LNCAP (cell line): Measurements from ENCODE around the gene TOP2A.

ENCODE experiments used
- TF ChIP-seq, protein P1 (sequence below): fragments of 450-650 bp; IDR thresholded peaks from 2 replicates; pipeline ENCODE4 v1.5.1; 2017; ENCODE audit warnings: mild to moderate bottlenecking

Gene TOP2A

DNA sequence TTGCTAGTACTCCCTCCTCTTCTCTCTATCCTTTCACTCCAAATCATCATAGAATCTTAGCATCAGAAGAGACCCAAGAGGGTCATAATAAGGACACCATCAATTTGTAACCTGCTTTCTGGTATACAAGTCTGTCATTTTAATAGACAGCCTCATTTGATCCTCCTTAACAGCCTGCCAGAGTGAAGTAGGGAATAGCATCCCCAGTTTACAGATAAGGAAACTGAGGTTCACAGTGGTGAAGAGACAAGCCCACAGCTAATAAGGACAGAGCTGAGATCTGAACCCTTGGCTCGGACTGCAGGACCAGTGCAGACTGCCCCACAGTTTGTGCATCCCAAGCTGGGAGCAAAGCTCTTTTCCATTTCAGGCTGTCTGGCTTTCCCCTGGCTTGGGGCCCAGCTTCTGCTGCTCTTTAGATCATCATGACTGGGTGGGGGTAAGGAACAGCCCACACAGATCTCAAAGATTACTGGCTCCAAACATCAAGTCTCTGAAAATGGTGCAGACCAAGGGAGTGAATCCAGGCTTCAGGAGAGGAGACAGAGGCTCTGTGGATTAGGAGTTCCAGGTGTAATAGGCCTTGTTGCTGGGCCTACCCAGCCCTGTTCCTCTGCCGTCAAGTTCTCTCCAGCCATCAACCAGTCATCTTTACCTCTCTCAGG lies 15.3 kb upstream of the TOP2A start:
- TF ChIP-seq, protein P1, sequence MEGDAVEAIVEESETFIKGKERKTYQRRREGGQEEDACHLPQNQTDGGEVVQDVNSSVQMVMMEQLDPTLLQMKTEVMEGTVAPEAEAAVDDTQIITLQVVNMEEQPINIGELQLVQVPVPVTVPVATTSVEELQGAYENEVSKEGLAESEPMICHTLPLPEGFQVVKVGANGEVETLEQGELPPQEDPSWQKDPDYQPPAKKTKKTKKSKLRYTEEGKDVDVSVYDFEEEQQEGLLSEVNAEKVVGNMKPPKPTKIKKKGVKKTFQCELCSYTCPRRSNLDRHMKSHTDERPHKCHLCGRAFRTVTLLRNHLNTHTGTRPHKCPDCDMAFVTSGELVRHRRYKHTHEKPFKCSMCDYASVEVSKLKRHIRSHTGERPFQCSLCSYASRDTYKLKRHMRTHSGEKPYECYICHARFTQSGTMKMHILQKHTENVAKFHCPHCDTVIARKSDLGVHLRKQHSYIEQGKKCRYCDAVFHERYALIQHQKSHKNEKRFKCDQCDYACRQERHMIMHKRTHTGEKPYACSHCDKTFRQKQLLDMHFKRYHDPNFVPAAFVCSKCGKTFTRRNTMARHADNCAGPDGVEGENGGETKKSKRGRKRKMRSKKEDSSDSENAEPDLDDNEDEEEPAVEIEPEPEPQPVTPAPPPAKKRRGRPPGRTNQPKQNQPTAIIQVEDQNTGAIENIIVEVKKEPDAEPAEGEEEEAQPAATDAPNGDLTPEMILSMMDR = no peak

DNA sequence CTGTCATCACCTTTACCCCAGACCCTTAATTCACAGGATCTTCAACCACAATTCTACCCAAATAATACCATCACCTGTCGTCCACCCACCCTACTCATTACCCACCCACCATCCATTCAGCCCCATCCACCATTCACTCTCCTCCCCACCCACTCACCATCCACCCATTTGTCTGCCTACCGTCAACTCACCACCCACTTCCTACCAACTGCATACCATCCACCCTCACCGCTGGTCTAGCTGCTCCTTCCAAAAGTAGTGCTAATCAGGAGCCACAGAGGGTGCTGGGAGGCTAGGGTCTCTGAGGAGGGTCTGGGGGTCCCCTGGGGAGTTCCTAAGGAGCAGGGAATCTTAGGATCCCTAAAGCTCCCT lies 13.5 kb upstream of the TOP2A start:
- TF ChIP-seq, protein P1 = no peak

DNA sequence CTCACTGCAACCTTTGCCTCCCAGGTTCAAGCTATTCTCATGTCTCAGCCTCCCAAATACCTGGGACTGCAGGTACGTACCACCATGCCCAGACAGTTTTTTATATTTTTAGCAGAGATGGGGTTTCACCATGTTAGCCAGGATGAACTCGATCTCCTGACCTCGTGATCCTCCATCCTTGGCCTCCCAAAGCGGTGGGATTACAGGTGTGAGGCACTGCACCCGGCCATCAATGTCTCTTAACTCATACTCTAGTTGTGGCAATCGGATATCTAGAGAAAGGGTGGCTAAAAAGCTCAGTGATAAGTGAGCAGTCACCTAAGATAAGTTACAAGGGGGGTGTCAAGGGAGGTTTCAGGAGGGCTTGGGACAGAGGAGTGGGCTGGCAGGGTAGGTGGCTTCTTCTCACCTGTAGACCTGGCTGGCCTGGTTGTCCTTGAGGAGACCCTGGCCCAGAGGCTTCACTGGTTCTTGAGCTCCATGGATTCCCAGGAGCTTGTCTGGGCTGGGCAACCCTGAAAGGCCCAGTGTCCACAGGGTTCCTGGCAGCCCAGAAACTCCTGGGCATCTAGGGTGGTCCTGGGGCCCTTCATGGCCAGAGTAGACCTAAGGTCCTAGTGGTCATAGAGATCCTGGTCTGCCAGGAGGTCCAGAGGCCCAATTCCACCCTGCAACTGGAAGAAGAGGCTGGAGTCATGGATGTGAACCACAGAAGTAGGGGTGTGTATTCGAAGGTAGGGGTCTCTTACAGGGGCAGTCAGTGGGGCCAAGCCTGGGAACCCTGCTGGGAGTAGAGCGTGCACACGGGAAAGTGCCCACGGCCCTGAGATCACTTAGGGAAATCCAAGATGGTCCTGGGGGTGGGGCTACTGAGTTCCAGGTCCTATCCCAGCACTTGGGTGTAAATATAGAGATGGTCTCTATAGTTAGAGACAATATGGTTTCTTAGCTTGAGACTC lies 12.9 kb upstream of the TOP2A start:
- TF ChIP-seq, protein P1 = no peak

- TF ChIP-seq, protein P1 = no peak
These were observed 9.4 kb upstream of the TOP2A start for GRCh38 chr17:40427002-40427491.

DNA sequence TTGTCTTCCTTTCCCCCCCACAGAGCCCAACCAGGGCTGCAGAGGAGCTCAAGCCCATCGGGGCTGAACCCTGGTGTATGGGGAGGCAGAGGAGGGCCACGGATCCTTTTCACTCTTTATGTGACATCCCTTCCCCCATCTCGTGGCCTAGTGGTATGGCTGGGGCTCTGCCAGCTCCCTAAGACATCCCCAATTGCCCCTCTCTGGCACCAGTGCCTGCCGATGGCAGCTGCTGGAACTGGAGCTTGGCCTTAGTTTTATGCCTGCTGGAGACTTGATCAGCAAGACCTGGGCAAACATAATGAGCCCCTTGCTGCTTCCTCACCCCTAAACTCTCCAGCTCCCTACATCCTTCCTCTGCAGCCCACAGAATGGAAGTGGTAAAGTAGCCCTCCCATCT lies 8.0 kb upstream of the TOP2A start:
- TF ChIP-seq, protein P1 = no peak

DNA sequence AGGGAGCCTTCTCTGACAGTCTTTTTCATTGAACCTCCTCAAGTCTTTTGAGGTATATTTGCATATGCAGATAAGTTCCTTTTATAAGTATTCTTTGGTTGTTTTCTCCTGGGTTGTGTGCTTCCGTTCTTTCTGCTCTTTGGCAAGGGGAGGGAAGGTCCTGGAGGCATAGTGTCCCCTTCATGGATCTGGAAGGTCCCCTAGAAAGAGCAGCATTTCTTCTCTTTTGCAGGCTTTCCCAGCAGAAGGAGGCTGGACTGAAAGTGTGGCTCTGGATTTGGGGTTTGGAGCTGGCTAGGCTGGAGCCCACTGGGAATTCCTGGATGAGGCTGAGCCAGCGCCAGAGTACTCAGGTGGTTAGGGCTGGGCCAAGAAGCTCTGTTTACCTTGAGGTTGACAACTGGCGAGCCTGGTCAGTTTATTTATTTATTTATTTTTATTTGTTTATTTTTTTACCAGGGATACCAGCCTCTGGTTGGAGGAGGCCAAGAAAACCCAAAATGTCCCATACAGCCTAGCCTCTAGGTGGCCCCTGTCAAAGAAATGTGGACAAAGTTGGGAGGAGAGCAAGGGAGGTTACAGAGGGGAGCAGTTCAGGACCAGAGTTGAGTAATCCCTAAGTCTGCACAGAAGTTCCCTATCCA lies 5.4 kb upstream of the TOP2A start:
- TF ChIP-seq, protein P1 = peak; percentile 54; the same call in 1 of the 2 replicates

DNA sequence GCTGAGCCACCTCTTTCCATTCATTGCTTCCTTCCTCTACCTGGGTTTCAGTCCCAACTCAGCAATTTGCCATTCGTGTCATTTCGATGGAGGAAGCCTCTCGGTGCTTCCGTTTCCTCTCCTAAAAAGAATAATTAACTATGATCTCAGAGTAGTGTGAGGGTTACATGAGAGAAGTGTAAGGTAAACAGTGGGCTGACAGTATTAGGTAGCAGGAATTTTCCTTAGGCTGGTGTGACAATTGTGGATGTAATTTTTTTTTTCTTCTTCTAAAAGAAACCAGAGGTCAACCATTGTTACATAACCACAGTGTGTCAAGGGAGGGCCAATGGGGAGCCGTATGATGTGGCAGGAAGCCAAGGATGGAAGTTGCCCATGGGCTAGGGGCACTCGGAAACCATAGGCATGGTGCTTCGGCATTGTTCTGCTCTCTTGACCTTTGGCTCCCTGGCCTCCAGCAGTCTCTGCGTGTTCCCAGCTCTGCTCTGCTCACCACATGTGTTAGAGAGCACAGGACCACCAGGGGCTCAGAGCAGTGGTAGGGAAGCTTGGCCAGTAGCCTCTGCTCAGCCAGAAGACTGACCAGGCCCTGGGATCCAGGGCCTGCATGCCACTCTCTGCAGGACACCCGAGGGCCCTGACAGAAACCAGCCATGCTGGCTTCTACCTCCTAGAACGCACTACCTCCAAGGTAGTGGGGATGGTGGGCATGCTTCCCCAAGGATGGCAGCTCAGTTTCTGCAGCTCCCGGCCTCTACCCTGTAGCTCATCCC lies 2.0 kb upstream of the TOP2A start:
- TF ChIP-seq, protein P1 = no peak
